DND-41 (cell line): ENCODE measurements around the gene NEB.

Source experiments
- ATAC-seq: fragments of 200-7000 bp; cut with Tn5 transposase; 3 replicates; pipeline ENCODE4 v1.9.1; 2021; ENCODE audit warnings: low read depth; ENCODE audit not compliant: insufficient read depth
- DNase-seq: peaks from one replicate; pipeline ENCODE4 v3.0.0-alpha.2; 2020
- H2AFZ ChIP-seq: 2 replicates; pipeline ENCODE4 v1.6.0; 2012; ENCODE audit warnings: low read depth, low read length
- H3K27ac ChIP-seq: 2 replicates; pipeline ENCODE4 v1.5.1; 2012; ENCODE audit warnings: low read length, inconsistent platforms
- H3K27me3 ChIP-seq: fragments of 200-600 bp; sonication (generic); 2 replicates; pipeline ENCODE4 v1.6.0; 2012; ENCODE audit warnings: low read length, mild to moderate bottlenecking, inconsistent platforms; ENCODE audit not compliant: insufficient read depth, poor library complexity
- H3K36me3 ChIP-seq: 2 replicates; pipeline ENCODE4 v1.5.1; 2012; ENCODE audit warnings: low read length, inconsistent platforms; ENCODE audit not compliant: insufficient read depth
- H3K4me1 ChIP-seq: 2 replicates; pipeline ENCODE4 v1.5.1; 2012; ENCODE audit warnings: mild to moderate bottlenecking, low read length; ENCODE audit not compliant: insufficient read depth
- H3K4me2 ChIP-seq: 2 replicates; pipeline ENCODE4 v1.6.0; 2012; ENCODE audit warnings: mild to moderate bottlenecking, moderate library complexity, low read length, inconsistent platforms; ENCODE audit not compliant: insufficient read depth
- H3K4me3 ChIP-seq, 2 experiments: fragments of 200-600 bp in 1 of 2; shearing (Covaris generic) in 1 of 2; 2 replicates each; pipeline ENCODE4 v1.5.1; 2012 to 2016; ENCODE audit warnings: inconsistent platforms in 2 of 2, low read length in 2 of 2, mild to moderate bottlenecking in 2 of 2, low read depth in 1 of 2, moderate library complexity in 1 of 2
- H3K79me2 ChIP-seq: 2 replicates; pipeline ENCODE4 v1.6.0; 2012; ENCODE audit warnings: low read length, inconsistent platforms; ENCODE audit not compliant: insufficient read depth
- H3K9ac ChIP-seq: 2 replicates; pipeline ENCODE4 v1.6.0; 2012; ENCODE audit warnings: low read depth, mild to moderate bottlenecking, inconsistent platforms, low read length, moderate library complexity
- H3K9me3 ChIP-seq: 2 replicates; pipeline ENCODE4 v1.5.1; 2012; ENCODE audit warnings: low read length, moderate library complexity, mild to moderate bottlenecking, inconsistent platforms; ENCODE audit not compliant: insufficient read depth, severe bottlenecking
- H4K20me1 ChIP-seq: 2 replicates; pipeline ENCODE4 v1.6.0; 2012; ENCODE audit warnings: low read length; ENCODE audit not compliant: insufficient read depth
- EZH2 ChIP-seq: IDR thresholded peaks from 3 replicates; pipeline ENCODE4 v1.6.1; 2012; ENCODE audit warnings: borderline replicate concordance, low read depth, mild to moderate bottlenecking, moderate library complexity, low read length, inconsistent platforms; ENCODE audit not compliant: severe bottlenecking
- TF ChIP-seq, protein P1 (sequence below): IDR thresholded peaks from 2 replicates; pipeline ENCODE4 v1.5.1; 2012; ENCODE audit warnings: borderline replicate concordance, low read length, moderate library complexity, mild to moderate bottlenecking; ENCODE audit not compliant: poor library complexity, severe bottlenecking; ENCODE audit errors: extremely low read depth

NEB gene

DNA sequence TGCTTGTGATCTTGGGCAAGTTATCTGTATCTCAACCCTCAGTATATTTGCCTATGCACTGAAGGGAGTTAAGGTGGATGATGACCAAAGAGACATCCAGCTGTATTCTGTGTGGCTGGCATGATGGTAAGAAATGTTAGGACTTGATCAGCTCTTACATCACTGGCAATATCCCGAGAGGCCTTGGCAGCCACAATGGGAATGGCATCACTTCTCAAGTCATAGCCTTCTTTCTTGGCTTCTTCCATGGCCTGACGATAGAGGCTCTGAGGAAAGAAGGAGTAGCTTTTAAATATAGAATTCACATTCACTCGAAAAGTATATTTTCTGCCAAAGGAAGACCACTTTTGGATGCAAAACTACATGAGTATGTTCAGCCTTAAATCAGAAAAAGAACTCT, 113.5 kb downstream of the NEB start:
- no peak for DNase-seq
- no peaks in the 10 kb centered on the region for H3K36me3 ChIP-seq
- no peak for TF ChIP-seq EZH2
- TF ChIP-seq, protein P1, sequence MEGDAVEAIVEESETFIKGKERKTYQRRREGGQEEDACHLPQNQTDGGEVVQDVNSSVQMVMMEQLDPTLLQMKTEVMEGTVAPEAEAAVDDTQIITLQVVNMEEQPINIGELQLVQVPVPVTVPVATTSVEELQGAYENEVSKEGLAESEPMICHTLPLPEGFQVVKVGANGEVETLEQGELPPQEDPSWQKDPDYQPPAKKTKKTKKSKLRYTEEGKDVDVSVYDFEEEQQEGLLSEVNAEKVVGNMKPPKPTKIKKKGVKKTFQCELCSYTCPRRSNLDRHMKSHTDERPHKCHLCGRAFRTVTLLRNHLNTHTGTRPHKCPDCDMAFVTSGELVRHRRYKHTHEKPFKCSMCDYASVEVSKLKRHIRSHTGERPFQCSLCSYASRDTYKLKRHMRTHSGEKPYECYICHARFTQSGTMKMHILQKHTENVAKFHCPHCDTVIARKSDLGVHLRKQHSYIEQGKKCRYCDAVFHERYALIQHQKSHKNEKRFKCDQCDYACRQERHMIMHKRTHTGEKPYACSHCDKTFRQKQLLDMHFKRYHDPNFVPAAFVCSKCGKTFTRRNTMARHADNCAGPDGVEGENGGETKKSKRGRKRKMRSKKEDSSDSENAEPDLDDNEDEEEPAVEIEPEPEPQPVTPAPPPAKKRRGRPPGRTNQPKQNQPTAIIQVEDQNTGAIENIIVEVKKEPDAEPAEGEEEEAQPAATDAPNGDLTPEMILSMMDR, result no peak
- H3K27ac ChIP-seq, result no peak overlapping the region
- H3K4me1 ChIP-seq, result no peaks in the 10 kb centered on the region
- ATAC-seq, result no peak
- H3K9ac ChIP-seq, result no peak overlapping the region
- H3K79me2 ChIP-seq, result no peaks in the 10 kb centered on the region
- no peaks in the 10 kb centered on the region for H3K9me3 ChIP-seq
- H3K4me2 ChIP-seq, result no peak overlapping the region
- H4K20me1 ChIP-seq, result no peaks in the 10 kb centered on the region
- H2AFZ ChIP-seq, result no peak overlapping the region
- H3K27me3 ChIP-seq, result no peaks in the 10 kb centered on the region
- H3K4me3 ChIP-seq, result no peak overlapping the region

DNA sequence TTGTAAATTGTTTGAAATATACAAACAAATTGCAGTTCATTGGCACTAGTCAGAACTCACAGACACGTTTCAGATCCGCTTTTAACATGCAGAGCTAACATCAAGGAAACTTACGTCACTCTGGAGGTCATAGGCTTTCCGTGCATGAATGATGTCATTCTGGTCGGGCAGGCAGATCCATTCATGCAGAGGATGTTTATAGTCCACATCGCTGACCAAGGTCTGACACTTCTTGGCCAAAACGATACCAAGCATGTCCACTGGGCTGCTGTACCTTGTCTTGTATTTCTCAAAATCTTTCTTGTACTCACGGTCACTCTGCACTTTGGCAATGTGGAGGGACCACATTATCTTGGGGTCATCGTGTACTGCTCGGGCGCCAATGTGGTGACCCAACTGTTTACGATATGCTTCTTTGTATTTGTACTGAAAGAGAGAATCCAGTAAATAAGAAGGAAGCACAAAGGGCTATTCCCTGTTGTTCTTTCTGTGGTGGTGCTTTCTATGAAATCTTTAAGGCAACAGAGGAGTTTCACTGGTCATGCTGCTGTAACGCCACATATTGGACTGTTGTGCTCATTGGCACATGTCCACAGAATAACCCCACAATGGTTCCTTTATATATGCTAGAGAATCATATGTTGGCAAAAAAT, 114.8 kb downstream of the NEB start:
- Histone ChIP-seq H3K27me3 (no peaks in the 10 kb centered on the region), H3K4me3 (no peak overlapping the region), H3K4me1 (no peaks in the 10 kb centered on the region), H3K9ac (no peak overlapping the region), H3K4me2 (no peak overlapping the region), H2AFZ (no peak overlapping the region), H3K27ac (no peak overlapping the region), H3K36me3 (no peaks in the 10 kb centered on the region), H4K20me1 (no peaks in the 10 kb centered on the region), H3K9me3 (no peaks in the 10 kb centered on the region), H3K79me2 (no peaks in the 10 kb centered on the region)
- DNase-seq (no peak), ATAC-seq (no peak)
- TF ChIP-seq EZH2, result no peak
- TF ChIP-seq, protein P1, result no peak

DNA sequence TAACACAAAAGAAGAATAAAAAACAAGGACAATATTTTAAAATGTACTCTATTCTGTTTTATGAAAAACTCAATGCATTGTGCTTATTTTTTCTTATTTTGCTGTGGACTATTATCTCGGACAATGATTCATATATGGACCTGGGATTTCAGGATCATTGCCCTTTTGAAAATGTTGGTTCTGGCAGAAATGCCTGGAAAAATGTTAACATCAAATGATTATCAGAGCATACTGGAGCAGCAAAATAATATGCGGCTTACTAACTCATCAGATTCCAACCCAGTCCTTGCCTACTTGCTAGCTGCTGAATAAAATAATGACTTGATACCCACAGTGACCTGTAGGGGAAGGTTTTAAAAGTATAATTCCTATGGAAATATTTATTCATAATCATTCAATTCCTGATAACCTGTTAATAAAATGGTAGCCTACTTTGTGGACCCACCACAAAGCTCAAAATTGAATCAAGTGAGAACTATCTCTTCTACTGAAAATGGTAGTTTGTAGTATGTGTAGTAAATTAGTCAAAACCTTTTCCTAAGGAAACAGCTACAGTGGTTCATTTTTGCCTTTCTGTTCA, 117.4 kb downstream of the NEB start:
- H3K79me2 ChIP-seq, result no peaks in the 10 kb centered on the region
- DNase-seq, result no peak
- H3K27me3 ChIP-seq, result no peaks in the 10 kb centered on the region
- H3K9me3 ChIP-seq, result no peaks in the 10 kb centered on the region
- H3K4me1 ChIP-seq, result no peaks in the 10 kb centered on the region
- ATAC-seq, result no peak
- TF ChIP-seq EZH2, result no peak
- TF ChIP-seq, protein P1, result no peak
- H4K20me1 ChIP-seq, result no peaks in the 10 kb centered on the region
- no peak overlapping the region for H3K9ac ChIP-seq
- no peak overlapping the region for H3K4me2 ChIP-seq
- no peaks in the 10 kb centered on the region for H3K36me3 ChIP-seq
- no peak overlapping the region for H2AFZ ChIP-seq
- H3K27ac ChIP-seq, result no peak overlapping the region
- H3K4me3 ChIP-seq, result no peak overlapping the region
